ENCODE results near the gene UROC1. TPM values are rescaled to one million over a fixed set of nuclear protein-coding genes. Genes with fewer than 3 reads are reported as not detected.

Gene UROC1
- total and polyA plus RNA-seq, 2 of the 13 experiments (the other 11 are each of a cell fraction or from before 2014, with no cell fraction given), result 0.71 to 1.3 TPM

DNA sequence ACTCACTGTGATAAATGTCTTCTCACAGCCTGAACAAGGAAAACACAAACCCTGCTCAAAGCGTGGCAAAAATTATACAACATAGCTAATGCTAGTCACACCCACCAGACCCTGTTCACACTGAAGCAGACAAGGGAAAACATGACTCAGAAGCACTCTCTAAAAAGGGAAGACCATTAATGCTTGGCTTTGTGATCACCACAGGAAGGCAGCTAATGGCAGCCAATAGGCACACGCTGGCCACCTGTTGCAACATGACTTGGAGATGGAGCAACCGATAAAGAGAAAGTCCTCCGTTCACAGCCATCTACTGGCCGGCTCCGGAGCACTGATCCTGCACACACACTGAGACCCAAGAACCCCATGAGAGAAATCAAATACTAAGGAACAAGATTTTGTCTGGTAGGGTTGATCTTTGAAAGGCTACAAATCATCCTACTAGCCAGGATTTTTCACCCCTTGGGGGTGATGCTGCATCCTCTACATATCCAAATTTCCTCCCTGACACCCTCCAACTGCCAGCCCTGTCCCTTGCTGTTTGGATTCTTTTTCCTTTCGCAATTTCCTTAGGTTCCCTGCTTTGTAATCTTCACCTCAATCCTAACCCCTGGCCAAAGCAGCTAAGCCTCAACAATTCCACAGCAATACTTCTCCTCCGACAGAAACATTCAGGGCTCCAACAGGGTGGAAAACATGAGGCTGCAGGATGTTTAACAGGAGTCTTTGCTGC lies 45.1 kb downstream of the UROC1 start (continued):
- 0 out of 2 replicates have a peak, but pooled peaks have one; percentile 53 for TF ChIP-seq GLI4 (CRISPR knock-in tag; IDR thresholded peaks at IDR 0.05; ENCODE audit: borderline replicate concordance)
- TF ChIP-seq SALL2 (CRISPR knock-in tag; IDR thresholded peaks at IDR 0.05), result no peak
- TF ChIP-seq MXD4 (CRISPR knock-in tag; IDR thresholded peaks at IDR 0.05), result peak; percentile 81
- no peak for TF ChIP-seq MAFK (conservative IDR thresholded peaks at IDR 0.05 in 1 of 2, IDR thresholded peaks at IDR 0.05 in 1 of 2; ENCODE audit: low read length in 2 of 2)
- TF ChIP-seq TBX3 (IDR thresholded peaks at IDR 0.05; ENCODE audit: borderline replicate concordance), result peak; percentile 48; the same call in 1 of the 2 replicates
- 0 out of 2 replicates have a peak, but pooled peaks have one; percentile 36 for TF ChIP-seq ZNF580 (CRISPR knock-in tag; IDR thresholded peaks at IDR 0.05; ENCODE audit: borderline replicate concordance, low read depth)
- peak; percentile 60 for TF ChIP-seq ZNF331 (CRISPR knock-in tag; IDR thresholded peaks at IDR 0.05)
- TF ChIP-seq PRDM10 (CRISPR knock-in tag; IDR thresholded peaks at IDR 0.05; ENCODE audit: low read depth), result peak; percentile 58; the same call in 1 of the 2 replicates
- no peak for TF ChIP-seq ARNTL (CRISPR knock-in tag; IDR thresholded peaks at IDR 0.05)
- peak; percentile 60; the same call in 1 of the 2 replicates for TF ChIP-seq ZBTB20 (CRISPR knock-in tag; IDR thresholded peaks at IDR 0.05; ENCODE audit: borderline replicate concordance, low read depth)
- TF ChIP-seq, protein P1, sequence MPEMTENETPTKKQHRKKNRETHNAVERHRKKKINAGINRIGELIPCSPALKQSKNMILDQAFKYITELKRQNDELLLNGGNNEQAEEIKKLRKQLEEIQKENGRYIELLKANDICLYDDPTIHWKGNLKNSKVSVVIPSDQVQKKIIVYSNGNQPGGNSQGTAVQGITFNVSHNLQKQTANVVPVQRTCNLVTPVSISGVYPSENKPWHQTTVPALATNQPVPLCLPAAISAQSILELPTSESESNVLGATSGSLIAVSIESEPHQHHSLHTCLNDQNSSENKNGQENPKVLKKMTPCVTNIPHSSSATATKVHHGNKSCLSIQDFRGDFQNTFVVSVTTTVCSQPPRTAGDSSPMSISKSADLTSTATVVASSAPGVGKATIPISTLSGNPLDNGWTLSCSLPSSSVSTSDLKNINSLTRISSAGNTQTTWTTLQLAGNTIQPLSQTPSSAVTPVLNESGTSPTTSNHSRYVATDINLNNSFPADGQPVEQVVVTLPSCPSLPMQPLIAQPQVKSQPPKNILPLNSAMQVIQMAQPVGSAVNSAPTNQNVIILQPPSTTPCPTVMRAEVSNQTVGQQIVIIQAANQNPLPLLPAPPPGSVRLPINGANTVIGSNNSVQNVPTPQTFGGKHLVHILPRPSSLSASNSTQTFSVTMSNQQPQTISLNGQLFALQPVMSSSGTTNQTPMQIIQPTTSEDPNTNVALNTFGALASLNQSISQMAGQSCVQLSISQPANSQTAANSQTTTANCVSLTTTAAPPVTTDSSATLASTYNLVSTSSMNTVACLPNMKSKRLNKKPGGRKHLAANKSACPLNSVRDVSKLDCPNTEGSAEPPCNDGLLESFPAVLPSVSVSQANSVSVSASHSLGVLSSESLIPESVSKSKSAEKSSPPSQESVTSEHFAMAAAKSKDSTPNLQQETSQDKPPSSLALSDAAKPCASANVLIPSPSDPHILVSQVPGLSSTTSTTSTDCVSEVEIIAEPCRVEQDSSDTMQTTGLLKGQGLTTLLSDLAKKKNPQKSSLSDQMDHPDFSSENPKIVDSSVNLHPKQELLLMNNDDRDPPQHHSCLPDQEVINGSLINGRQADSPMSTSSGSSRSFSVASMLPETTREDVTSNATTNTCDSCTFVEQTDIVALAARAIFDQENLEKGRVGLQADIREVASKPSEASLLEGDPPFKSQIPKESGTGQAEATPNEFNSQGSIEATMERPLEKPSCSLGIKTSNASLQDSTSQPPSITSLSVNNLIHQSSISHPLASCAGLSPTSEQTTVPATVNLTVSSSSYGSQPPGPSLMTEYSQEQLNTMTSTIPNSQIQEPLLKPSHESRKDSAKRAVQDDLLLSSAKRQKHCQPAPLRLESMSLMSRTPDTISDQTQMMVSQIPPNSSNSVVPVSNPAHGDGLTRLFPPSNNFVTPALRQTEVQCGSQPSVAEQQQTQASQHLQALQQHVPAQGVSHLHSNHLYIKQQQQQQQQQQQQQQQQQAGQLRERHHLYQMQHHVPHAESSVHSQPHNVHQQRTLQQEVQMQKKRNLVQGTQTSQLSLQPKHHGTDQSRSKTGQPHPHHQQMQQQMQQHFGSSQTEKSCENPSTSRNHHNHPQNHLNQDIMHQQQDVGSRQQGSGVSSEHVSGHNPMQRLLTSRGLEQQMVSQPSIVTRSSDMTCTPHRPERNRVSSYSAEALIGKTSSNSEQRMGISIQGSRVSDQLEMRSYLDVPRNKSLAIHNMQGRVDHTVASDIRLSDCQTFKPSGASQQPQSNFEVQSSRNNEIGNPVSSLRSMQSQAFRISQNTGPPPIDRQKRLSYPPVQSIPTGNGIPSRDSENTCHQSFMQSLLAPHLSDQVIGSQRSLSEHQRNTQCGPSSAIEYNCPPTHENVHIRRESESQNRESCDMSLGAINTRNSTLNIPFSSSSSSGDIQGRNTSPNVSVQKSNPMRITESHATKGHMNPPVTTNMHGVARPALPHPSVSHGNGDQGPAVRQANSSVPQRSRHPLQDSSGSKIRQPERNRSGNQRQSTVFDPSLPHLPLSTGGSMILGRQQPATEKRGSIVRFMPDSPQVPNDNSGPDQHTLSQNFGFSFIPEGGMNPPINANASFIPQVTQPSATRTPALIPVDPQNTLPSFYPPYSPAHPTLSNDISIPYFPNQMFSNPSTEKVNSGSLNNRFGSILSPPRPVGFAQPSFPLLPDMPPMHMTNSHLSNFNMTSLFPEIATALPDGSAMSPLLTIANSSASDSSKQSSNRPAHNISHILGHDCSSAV (CRISPR knock-in tag; IDR thresholded peaks at IDR 0.05; ENCODE audit: borderline replicate concordance), result no peak
- no peak for TF ChIP-seq ZFYVE20 (CRISPR knock-in tag; IDR thresholded peaks at IDR 0.05; ENCODE audit: borderline replicate concordance, low read depth)
- TF ChIP-seq ZNF10 (CRISPR knock-in tag; IDR thresholded peaks at IDR 0.05; ENCODE audit: borderline replicate concordance, low read depth), result no peak
- TF ChIP-seq SPEN (CRISPR knock-in tag; IDR thresholded peaks at IDR 0.05; ENCODE audit: low read depth), result peak; percentile 57; the same call in 1 of the 2 replicates
- no peak for TF ChIP-seq ZNF326 (CRISPR knock-in tag; IDR thresholded peaks at IDR 0.05; ENCODE audit: borderline replicate concordance)
